D341Med (cell line): ENCODE measurements around the gene RBMS1.
"Not testable (repeated sequence)": the region's sequence is repeated elsewhere in the genome, so short reads cannot be mapped to it uniquely, and the experiment has no call there.

Experiments used
- DNase-seq: peaks from one replicate; pipeline ENCODE4 v3.0.0; 2012; ENCODE audit warnings: low spot score

RBMS1 gene

DNA sequence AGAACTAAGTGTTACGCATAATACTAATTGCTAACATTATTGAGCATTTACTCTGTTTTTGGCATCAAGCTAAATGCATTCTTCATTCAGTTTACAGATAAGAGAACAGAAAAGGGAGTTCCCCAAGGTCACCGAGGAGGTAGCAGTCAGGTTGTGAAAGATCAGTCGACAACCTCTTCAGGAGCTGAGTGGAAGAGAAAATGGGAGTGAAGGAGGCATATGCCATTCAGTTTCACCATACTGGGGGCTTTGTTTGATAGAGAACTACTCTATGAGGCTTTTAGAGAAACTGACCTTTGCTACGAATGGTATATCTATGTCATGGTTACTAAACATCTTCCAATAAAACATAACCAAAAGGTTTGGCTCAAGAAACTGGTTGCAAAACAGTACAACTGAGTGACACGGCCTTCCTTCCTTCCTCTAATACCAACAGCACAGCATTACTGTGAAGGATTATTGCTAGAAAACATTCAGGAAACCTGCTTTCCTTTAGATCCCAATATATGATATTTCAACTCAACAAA, 112.1 kb downstream of the RBMS1 start:
- DNase-seq: no peak

DNA sequence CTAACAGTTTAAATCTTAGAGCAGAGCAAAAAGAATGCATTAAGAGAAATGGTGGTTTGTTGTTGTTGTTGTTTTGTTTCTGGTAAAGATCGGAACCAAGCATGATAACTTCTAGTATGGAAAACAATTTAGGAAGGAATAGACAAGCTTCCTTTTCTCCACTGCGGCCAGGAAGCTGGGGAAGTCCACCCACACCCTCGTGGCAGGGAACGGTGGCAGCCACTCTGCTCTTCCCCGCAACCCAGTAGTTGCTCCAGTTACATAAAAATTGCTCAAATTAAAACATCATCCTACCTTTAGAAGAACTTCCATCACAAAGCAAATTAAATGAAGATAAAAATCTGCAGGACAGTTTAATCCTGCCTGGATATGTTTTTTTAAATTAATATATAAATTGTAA, 113.0 kb downstream of the RBMS1 start:
- no peak for DNase-seq

DNA sequence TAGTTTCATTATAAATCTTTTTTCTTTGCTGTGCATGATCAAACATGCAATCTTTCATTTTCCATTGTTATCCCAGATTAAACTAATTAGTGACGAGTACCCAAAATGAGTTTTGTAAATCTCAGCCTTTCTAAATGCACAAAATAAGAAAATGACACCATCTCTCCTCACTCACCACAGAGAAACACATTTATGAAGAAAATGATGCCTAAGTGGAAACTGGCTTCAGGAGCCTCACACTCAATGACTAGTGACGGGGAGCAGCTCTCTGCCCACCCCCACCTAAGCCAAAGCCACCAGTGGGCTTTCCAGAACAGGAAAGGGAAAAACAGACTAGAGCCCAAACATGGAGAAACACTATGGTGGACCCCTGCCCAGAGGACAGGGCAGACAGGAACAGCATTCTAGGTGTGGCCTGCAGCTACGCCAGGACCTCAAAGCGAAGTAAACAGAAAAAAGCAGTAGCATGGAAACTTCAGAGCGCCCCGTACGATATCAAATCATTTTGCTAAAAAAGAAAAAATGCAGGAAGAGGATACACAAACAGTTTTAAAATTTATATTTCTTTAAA, 113.5 kb downstream of the RBMS1 start:
- no peak for DNase-seq

DNA sequence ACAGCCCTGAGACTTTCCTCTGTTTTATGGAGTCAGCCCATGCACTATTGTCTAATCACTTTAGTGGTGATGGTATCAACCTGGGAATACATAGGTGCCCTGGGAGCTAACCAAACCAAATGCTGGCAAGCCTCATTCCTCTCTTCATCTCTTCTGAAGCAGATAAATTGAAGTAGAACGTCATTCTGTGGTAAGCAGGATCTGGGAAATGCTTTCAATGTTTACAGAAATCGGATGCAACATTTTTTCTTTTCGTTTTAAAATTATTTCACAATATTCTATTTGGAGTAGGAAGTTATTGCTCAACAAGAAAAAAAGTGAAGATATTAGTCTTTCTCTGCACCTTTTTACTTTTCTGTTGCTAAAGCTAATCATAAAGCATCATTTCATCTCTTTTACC, 114.2 kb downstream of the RBMS1 start:
- no peak for DNase-seq

DNA sequence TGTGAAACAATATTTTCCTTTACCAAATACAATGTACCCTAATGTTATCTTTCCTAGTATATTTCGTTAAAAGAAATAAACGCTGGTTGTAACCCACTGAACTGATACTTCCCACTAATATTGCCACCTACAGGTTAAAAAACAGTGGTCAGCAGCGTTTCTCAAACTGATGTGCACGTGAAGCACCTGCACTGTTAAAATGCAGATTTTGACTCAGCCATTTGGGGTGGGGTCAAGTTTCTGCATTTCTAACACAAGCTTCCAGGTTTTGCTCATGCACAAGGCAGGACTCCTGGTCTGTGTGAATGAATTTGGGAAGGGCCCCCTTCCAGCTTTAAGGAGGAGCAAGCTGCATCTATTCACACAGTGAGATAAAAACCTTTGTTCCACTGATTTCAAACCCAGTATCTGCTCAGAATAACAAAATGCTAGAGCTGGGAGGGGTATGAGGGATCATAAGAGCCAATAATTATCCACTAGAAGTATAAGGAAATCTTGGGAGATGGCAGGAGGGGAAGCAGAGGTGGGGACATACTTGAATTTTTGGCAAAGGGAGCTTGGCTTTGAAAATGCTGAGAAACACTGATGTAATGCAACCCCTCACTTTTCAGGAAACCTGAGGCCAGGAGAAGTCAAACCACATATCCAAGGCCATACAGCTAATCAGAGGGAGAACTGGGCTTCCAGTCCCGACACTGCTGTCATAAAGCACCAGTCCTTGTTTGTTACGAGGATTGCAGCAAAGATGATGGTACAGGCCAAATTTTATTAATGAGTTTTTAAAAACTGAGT, 116.2 kb downstream of the RBMS1 start:
- DNase-seq: no peak

DNA sequence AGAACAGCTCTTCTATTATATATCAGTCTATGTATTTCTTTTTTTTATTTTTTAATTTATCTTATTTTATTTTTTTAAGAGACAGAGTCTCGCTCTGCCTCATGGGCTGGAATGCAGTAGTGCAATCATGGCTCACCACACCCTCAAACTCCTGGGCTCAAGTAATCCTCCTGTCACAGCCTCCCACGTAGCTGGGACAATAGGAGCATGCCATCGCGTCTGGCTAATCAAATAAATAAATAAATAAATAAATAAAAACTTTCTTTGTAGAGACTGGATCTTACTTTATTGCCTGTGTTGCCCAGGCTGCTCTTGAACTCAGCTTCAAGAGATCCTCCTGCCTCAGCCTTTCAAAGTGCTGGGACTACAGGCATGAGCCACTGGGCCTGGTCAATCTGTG, 117.0 kb downstream of the RBMS1 start:
- no peak for DNase-seq

DNA sequence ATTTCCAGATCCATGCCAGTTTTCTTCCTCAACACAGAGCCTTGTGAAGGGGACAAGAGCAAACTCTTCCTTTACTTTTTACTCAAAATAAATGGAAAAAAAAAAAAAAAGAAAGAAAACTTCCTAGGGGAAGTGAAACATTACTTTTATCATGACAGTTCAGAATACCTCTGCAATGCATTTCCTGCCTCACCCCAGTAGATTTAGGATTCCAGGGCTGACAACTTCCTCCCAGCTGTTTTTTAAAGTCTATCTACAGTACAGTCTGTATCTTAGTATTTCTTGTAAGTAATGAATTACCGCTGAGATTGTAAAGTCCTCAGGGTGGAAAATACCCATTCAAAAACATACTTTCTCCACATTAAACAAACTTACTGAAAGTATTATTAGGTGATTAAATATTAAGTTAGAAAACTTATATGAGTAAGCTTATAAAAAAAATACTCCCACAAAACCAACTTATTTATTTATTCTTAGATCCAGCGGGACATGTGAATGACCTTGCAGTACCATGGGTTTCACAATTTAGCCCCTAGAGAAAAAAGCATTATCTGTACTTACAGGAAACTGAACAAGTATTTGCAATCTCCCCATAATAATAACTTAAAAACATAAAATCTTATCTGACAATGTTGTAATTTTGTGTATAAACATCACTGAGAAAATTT, 117.7 kb downstream of the RBMS1 start:
- DNase-seq: no peak

DNA sequence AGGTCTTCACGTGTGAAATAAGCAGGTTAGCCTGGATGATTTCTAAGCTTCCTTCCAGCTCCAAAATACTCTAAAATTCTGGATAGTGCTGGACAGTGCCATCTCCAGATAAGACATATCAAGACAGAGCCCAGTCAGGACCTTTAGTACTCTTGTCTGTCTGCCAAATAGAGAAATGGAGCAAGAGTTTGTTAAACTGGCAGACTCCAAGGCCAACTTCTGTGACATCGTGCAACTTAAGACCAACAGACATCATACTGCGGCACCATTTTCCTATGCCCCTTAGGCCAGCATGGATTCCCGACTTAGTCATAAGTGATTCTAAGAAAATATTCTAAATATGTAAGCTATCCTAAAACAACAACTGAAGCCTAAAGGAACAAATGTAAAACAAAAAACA, 118.6 kb downstream of the RBMS1 start:
- DNase-seq: no peak

DNA sequence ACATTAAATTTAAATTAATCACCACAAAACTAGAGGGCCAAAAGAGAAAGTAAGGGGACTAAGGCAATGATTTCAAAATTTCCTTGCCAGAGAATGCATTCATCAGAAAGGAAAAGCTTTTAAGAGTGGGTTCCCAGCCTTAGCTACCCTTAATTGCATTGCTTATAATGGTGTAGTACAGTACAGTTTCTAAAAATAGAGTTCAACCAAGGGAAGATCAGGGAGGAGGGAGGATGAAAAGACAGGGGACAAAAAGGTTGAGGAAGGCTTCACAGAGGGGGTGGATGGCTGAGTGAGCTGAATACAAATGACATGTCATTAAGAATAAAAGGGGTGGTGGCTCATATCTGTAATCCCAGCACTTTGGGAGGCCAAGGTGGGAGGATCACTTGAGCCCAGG, 119.9 kb downstream of the RBMS1 start:
- DNase-seq: no peak

DNA sequence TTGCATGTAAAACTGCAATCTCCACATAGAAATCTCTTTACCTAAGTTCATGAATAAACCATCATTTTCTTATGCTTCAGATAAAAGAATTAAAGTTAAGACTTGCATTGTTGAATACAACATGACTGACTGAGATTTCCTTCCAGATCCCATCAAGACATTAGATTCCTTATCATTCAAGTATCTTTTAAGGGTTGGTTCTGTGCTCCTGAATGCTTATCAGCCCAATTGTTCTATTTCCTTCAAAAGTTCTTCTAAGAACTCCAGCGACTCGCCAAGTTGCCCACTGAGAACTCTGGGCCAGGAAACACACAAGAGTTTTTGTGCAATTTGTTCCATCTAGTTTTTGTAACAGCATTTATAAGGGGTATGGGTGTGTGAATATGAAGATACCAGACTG, 120.3 kb downstream of the RBMS1 start:
- DNase-seq: no peak

DNA sequence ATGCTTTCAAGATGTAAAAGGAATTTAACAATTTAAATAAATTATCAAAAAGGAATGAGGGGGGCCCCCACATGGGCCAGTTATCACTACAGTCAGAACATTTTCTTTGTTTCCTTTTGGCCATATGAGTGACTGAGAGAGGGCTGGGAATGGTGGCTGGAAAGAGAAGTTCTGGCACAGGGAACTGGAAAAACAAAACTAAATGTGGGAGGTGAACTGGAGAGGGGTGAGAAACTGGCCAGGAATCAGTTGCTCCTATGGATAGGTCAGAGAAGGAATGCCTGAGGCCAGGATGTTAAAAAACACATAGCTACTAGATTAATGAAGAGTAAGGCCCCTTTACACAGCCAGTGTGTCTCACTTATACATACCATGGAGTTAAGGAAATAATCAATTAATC, 121.0 kb downstream of the RBMS1 start:
- DNase-seq: no peak

DNA sequence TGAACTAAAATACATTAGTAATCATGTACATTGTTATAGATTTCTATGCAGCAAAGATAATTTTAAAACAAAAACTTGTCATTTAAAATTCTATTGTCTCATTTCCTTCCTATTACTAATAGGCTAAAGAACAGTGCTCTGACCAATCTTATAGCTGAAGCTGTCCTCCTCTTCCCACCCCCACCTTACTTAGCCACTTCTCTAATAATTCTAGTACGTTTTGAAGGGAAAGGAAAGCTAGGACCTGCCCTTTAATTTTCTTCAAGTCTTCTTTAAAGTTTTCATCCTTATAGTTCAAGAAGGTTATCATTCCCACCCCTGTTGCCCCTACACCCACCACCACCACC, 121.6 kb downstream of the RBMS1 start:
- no peak for DNase-seq

DNA sequence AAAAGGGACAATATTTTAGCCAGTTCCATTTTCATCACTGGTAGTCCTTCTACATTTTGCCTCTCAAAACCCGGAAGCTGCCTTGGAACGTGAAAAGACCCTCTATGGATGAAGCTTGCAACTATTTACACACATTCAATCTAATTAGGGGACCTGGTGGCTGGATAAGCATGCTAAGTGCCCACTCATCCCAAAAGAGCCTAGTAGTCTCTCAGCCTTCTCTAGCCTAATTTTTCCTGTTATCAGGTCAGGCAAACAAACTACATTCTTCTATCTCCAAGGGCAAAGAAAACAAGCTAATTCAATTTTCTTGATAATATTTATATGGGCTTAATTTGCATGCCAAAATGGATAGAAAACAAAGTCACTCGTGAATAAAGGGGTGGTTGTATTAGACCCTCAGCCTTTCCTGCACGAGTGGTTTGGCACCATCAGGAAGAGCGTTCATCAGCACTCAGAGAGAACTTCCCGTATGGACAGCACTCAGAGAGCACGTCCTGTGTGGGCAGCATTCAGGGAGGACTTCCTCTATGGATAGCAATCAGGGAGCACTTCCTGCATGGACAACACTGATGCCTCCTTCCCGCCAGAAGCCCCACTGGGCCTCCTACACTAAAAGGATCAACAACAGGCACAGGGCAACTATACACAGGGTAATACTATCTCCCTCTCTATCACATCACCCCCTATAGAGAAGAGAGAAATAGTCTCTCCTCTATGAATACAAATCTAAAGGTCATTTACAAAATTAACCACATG, 122.2 kb downstream of the RBMS1 start:
- no peak for DNase-seq

DNA sequence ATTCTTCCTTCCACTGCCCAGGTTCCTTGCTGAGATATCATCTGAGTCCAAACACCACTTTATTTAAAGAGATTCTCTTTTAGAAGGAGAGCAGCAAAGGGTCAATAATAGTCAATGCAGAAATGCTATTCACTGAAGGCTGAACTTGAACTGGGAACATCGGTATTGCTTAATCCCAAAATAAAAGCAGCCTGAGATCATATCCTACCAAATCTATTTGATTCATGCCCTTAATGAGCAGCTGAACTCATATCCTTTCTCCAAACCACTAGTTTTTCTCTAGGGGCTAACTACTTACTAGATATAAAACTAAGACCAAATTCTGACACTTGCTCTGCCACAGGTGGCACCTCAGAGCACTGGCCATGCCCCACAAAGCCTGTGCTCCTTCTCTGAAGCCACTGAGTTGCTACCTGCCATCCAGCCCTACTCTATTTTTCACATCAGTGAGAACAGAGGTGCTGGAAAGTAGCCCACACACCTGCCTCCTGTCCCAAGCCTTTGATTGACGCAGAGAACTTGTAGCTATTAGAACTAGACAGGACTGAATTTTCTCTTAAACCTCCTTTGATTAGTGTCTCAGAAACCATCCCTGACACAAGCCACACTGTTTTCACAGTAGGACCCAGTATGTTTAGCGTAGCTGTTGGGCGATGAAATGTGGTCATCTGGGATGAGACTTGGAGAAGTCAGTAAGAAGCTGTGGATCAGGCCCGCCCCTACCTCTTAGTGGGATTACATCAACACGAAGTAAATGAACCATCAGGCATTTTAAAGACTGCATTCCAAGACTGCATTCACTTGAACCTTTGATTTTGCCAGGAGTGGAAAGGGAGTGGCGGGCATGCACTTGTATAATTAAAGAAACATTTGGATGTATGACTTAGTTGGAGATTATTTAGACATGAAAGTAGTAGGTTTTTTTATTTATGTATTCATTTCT, 124.3 kb downstream of the RBMS1 start:
- no peak for DNase-seq

DNA sequence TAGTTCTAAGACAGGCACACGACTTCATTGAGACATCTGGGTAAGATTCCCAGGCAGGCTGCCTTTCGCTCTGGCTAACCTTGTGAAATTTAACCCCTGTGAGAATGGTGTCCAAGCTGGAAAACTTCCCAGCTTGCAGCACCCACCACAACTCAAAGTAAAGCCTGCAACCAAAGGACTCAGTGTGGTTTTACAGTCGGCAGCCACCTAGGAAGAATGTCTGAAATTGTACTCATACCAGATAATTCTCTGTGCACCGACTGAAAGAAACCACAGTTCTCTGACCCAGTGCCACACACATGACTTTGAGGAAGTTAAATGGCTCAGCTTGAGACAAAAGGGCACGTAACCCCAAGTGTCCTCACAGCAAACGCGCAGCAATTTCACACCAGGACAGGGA, 125.7 kb downstream of the RBMS1 start:
- DNase-seq: no peak

DNA sequence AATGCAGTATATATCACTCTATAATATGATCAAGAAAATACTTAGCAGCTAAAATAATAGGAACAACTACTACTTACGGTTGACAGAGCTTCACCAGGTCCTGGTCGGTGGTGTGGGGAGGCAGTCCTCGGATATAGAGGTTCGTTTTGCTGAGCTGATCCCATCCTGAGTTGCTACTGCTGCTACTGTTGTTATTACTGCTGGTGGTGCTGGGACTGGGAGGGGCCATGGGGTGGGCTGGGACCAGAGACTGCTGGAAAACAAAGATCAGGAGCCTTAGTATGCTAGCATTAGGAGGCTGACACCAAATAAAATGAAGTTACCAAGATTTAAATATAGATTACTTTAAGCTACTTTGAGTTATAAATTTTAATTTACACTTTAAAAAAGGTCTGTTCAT, 126.5 kb downstream of the RBMS1 start:
- DNase-seq: not testable (repeated sequence)

DNA sequence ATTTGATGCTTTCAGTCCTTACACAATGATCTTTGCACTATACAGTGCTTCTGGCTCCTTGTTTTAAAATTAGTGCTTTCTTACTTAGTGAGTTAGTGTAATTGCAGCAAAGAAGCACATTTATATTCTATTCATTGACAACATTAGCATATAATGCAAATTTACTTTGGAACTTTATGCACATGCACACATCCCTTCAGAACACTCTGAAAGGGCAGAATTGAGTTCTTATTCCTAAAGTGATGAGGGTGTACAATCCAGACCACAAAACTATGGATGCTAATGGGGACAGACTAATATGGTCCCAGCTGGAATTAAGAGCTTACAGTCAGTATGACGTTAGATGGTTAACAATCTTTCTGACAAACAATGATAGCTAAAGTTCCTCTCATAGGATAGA, 127.1 kb downstream of the RBMS1 start:
- DNase-seq: no peak

DNA sequence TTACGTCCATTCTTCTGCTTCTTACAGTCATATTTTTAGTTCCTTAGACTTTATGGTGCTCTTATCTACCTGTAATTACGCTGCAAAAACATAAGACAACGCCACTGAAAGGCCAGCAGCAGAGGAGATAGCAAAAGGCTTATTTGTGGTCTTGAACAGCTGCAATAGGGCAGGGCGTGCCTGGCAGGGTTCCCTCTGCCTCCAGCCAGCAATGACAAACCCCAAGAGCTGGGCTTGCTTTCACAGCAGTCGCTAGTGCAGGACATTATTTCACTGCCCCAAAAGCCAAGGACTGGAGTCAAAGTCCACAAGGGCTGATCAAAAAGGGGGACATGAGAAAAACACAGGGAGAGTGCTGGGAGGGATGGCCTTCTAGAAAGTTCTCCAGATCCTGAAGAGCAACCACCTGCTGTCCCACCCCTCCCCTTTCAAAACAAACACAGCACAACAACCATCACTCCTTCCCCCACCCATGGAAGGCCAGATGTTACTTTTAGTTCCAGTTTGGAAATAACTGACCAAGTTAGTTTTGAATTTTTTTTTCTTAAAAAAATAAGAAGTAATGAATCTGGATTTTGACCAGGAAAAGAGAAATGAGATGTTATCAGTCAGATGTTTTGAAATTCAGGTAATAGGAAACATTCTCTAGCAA, 127.8 kb downstream of the RBMS1 start:
- DNase-seq: no peak

DNA sequence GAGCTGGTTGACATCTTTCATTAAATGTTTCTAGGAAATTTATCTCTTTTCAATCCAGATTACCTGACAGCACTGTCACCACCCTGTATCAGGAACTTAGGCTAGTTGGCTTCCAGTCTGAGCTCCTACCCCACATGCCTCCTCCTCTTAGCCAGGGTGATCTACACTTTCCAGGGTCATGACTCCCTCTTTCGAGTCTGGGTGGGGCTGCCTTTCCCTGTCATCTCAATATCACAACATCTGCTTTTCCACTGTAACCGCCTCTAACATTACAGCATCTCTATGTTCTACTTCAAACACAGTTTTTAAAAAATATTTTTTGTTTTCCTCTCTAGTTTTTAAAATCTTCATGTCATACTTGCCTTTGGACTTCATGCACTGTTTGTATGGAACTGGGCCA, 129.2 kb downstream of the RBMS1 start:
- no peak for DNase-seq

DNA sequence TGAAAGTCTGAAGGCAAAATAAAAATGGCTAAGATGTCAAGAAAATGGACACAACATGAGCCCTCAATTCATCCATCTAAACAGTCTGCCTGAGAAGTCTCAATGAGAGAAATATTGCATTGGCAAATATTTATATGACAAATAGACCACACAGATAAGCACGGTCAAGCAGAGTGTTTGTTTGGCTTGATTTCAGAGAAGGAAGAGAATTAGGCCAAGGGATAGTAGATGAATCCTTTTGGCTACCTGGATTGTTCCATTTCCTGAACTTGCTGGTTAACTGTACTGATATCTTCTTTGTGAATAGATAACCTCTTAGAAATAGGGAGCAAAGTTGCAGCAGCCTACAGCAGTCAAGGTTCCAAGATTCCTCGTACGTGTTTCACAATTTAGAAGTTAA, 129.6 kb downstream of the RBMS1 start:
- no peak for DNase-seq

DNA sequence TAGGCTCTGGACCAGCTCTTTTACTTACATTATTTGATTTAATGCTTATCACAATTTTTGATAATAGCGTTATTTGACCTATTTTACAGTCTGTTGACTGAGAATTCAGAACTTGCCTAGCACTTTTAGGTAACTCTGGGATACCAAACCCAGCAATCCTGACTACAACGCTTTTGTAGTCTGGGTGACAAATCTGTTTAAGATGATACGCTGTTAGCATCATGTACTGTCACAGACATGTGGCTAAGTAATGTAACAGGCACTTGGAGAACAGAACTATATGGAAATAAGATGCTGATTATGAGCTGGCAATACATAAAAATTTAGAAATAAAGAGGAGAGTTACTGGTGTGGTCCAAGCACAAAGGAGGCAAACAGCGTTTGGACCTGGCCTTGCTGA, 130.6 kb downstream of the RBMS1 start:
- no peak for DNase-seq
